ENCODE data around the gene PHACTR3. TPM values are rescaled to one million over a fixed set of nuclear protein-coding genes. Genes with fewer than 3 reads are reported as not detected.

The PHACTR3 gene
- total RNA-seq, 1 donor from 2014 or later, result 1.0 TPM

DNA sequence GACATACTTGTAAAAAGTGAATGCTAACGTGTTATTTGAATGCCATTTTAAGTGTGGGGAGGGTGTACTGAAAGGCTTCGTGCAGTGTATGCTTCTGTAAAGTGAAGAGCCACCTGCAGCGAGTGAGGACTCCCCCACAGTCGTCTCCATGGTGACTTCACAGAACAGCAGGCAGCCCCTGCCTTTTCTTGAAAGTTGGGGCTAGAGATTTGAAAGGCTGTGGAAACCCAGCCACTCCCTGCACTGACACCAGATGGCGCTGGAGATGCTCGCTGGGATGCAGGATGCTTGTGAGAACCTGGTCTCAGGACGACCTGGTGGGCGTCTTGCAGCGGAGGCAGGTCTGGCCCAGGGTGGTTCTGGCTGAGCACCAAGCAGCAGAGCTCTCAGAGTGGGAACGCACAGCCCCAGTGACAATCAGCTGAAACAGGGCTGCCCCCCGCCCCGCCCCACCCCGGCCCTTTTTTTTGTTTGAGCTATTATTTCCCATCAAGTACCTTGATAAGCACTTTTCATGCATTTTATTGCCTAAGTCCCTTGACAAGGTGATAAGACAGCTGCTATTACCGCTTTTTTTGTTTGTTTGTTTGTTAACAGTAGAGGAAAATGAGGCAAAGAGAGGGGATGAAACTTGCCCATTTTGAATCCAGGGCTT lies 178.8 kb downstream of the PHACTR3 start:
- H3K4me3 ChIP-seq (ENCODE audit: low read length in 3 of 3), result no peak overlapping the region
- H3K9ac ChIP-seq (ENCODE audit: low read depth in 1 of 3, low read length in 3 of 3), result no peak overlapping the region
- no peaks in the 10 kb centered on the region for H3K9me3 ChIP-seq (ENCODE audit: control insufficient read depth in 3 of 3, low read length in 3 of 3)
- peaks cover 0 to 12% (median 0%) of the 10 kb centered on the region in 3 donors for H3K27me3 ChIP-seq (ENCODE audit: control insufficient read depth in 3 of 3, insufficient read depth in 3 of 3, low read length in 3 of 3)
- no peaks in the 10 kb centered on the region for H3K36me3 ChIP-seq (ENCODE audit: control insufficient read depth in 3 of 3, insufficient read depth in 3 of 3, low read length in 3 of 3)
- no peak overlapping the region for H3K27ac ChIP-seq (ENCODE audit: low read depth, low read length)
- no peaks in the 10 kb centered on the region for H3K4me1 ChIP-seq (ENCODE audit: control insufficient read depth in 3 of 3, insufficient read depth in 3 of 3, low read length in 3 of 3)

- H3K9ac ChIP-seq (ENCODE audit: low read depth in 1 of 3, low read length in 3 of 3), result no peak overlapping the region
- H3K4me3 ChIP-seq (ENCODE audit: low read length in 3 of 3), result no peak overlapping the region
- H3K9me3 ChIP-seq (ENCODE audit: control insufficient read depth in 3 of 3, low read length in 3 of 3), result no peaks in the 10 kb centered on the region
Measured at GRCh38 chr20:59783641-59784010, 179.3 kb downstream of the PHACTR3 start.

GRCh38 chr20:59784365-59784764 lies 180.0 kb downstream of the PHACTR3 start:
- Histone ChIP-seq H3K9me3 (ENCODE audit: control insufficient read depth in 3 of 3, low read length in 3 of 3) (no peaks in the 10 kb centered on the region), H3K27ac (ENCODE audit: low read depth, low read length) (no peak overlapping the region), H3K9ac (ENCODE audit: low read depth in 1 of 3, low read length in 3 of 3) (no peak overlapping the region), H3K27me3 (ENCODE audit: control insufficient read depth in 3 of 3, insufficient read depth in 3 of 3, low read length in 3 of 3) (peaks cover 0 to 6% (median 0%) of the 10 kb centered on the region in 3 donors), H3K36me3 (ENCODE audit: control insufficient read depth in 3 of 3, insufficient read depth in 3 of 3, low read length in 3 of 3) (no peaks in the 10 kb centered on the region), H3K4me3 (ENCODE audit: low read length in 3 of 3) (no peak overlapping the region), H3K4me1 (ENCODE audit: control insufficient read depth in 3 of 3, insufficient read depth in 3 of 3, low read length in 3 of 3) (no peaks in the 10 kb centered on the region)

More at GRCh38 chr20:59783641-59784010, 179.3 kb downstream of the PHACTR3 start:
- Histone ChIP-seq H3K36me3 (ENCODE audit: control insufficient read depth in 3 of 3, insufficient read depth in 3 of 3, low read length in 3 of 3) (no peaks in the 10 kb centered on the region), H3K4me1 (ENCODE audit: control insufficient read depth in 3 of 3, insufficient read depth in 3 of 3, low read length in 3 of 3) (no peaks in the 10 kb centered on the region), H3K27ac (ENCODE audit: low read depth, low read length) (no peak overlapping the region), H3K27me3 (ENCODE audit: control insufficient read depth in 3 of 3, insufficient read depth in 3 of 3, low read length in 3 of 3) (peaks cover 0 to 9% (median 0%) of the 10 kb centered on the region in 3 donors)

DNA sequence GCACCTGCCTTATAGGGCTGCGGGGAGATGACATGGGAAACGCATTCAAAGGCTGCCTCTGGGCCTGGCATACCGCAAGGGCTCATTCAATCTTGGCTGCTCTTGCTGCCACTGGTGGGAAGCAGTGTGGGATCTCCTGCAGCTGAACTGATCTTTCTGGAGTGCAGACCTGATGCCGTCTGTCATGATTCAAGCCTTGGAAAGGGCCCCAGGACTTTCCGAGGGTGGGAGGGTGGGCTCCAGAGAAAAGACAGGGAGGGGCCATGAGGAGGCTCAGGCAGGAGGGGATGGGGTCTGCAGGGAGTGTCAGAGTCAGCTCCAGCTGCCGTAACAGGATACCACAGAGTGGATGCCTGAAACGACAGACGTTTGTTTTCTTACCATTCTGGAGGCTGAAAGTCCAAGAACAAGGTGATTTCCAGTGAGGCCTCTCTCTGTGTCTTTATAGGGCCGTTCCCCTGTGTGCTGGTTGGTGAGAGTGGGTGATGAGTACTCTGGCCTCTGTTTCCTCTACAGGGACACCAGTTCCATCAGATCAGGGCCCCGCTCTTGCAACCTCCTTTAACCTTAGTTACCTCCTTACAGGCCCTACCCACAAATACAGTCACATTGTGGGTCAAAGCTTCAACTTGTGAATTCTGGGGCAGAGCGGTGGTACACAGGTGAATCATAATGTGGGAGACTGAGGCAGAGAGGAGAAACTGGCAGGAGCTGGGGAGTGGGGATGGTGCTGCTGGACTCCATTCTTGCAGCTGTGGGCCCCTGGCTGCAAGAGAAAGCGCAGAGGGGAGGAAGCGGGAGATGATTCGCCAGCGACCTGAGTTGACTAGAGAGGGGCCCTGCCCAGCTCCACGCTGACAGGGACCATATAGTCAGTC lies 180.7 kb downstream of the PHACTR3 start:
- H3K9ac ChIP-seq (ENCODE audit: low read depth in 1 of 3, low read length in 3 of 3), result no peak overlapping the region
- H3K9me3 ChIP-seq (ENCODE audit: control insufficient read depth in 3 of 3, low read length in 3 of 3), result peaks cover 0 to 2% (median 0%) of the 10 kb centered on the region in 3 donors
- no peak overlapping the region for H3K4me3 ChIP-seq (ENCODE audit: low read length in 3 of 3)
- H3K27me3 ChIP-seq (ENCODE audit: control insufficient read depth in 3 of 3, insufficient read depth in 3 of 3, low read length in 3 of 3), result peaks cover 0 to 6% (median 0%) of the 10 kb centered on the region in 3 donors
- no peaks in the 10 kb centered on the region for H3K4me1 ChIP-seq (ENCODE audit: control insufficient read depth in 3 of 3, insufficient read depth in 3 of 3, low read length in 3 of 3)
- no peaks in the 10 kb centered on the region for H3K36me3 ChIP-seq (ENCODE audit: control insufficient read depth in 3 of 3, insufficient read depth in 3 of 3, low read length in 3 of 3)
- H3K27ac ChIP-seq (ENCODE audit: low read depth, low read length), result no peak overlapping the region

DNA sequence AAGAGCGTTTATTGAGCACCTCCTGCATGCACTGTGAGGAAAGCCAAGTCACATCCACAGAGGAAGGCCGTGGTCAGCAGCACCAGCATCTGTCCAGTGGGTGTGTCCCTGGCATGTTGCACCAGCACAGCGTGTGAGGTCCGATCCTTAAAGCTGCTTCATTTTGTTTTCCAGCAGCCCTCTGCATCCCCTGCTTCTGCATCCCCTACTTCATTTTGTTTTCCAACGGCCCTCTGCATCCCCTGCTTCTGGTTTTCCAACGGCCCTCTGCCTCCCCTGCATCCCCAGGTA lies 181.3 kb downstream of the PHACTR3 start:
- peaks cover 0 to 6% (median 0%) of the 10 kb centered on the region in 3 donors for H3K27me3 ChIP-seq (ENCODE audit: control insufficient read depth in 3 of 3, insufficient read depth in 3 of 3, low read length in 3 of 3)
- H3K27ac ChIP-seq (ENCODE audit: low read depth, low read length), result no peak overlapping the region
- peaks cover 0 to 2% (median 0%) of the 10 kb centered on the region in 3 donors for H3K9me3 ChIP-seq (ENCODE audit: control insufficient read depth in 3 of 3, low read length in 3 of 3)
- no peak overlapping the region for H3K9ac ChIP-seq (ENCODE audit: low read depth in 1 of 3, low read length in 3 of 3)
- H3K4me3 ChIP-seq (ENCODE audit: low read length in 3 of 3), result no peak overlapping the region
- H3K36me3 ChIP-seq (ENCODE audit: control insufficient read depth in 3 of 3, insufficient read depth in 3 of 3, low read length in 3 of 3), result no peaks in the 10 kb centered on the region
- H3K4me1 ChIP-seq (ENCODE audit: control insufficient read depth in 3 of 3, insufficient read depth in 3 of 3, low read length in 3 of 3), result no peaks in the 10 kb centered on the region

DNA sequence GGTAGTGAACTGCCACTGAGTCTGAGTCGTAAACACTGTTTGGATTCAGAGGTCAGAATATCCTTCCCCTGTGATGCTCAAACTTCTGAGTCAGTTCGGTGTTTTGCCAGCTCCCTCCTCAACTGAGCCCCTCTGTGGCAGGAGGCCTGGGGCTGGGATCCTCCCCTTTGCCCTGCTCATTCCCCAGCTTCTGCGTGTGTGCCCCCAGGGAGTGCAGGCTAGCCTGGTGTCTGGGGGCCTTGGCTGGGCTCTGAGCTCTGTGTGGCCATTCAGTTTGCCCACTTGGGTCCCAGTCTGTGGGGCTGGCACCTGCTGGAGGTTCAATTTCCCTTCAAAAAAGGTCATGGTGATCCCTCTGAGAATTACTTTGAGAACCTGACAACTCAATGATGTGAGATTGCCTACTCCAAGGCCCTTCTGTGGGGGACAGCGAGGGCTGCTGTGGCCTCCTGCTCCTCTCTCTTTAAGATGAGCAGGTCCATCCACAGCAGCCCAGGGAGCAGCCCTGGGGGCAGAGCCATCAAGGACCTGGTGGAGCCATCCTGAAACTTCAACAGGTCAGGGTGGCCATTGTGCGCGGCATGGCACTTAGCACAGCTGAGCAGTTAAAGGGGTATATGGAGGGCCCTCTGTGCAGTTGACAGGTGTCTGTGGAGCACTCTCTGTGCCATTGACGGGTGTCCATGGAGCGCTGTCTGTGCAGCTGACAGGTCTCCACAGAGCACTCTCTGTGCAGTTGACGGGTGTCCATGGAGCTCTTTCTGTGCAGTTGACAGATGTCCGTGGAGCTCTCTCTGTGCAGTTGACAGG lies 181.9 kb downstream of the PHACTR3 start:
- Histone ChIP-seq H3K27me3 (ENCODE audit: control insufficient read depth in 3 of 3, insufficient read depth in 3 of 3, low read length in 3 of 3) (peaks cover 0 to 6% (median 0%) of the 10 kb centered on the region in 3 donors), H3K9ac (ENCODE audit: low read depth in 1 of 3, low read length in 3 of 3) (no peak overlapping the region), H3K4me1 (ENCODE audit: control insufficient read depth in 3 of 3, insufficient read depth in 3 of 3, low read length in 3 of 3) (no peaks in the 10 kb centered on the region), H3K4me3 (ENCODE audit: low read length in 3 of 3) (no peak overlapping the region), H3K27ac (ENCODE audit: low read depth, low read length) (no peak overlapping the region), H3K36me3 (ENCODE audit: control insufficient read depth in 3 of 3, insufficient read depth in 3 of 3, low read length in 3 of 3) (no peaks in the 10 kb centered on the region), H3K9me3 (ENCODE audit: control insufficient read depth in 3 of 3, low read length in 3 of 3) (peaks cover 0 to 2% (median 0%) of the 10 kb centered on the region in 3 donors)

DNA sequence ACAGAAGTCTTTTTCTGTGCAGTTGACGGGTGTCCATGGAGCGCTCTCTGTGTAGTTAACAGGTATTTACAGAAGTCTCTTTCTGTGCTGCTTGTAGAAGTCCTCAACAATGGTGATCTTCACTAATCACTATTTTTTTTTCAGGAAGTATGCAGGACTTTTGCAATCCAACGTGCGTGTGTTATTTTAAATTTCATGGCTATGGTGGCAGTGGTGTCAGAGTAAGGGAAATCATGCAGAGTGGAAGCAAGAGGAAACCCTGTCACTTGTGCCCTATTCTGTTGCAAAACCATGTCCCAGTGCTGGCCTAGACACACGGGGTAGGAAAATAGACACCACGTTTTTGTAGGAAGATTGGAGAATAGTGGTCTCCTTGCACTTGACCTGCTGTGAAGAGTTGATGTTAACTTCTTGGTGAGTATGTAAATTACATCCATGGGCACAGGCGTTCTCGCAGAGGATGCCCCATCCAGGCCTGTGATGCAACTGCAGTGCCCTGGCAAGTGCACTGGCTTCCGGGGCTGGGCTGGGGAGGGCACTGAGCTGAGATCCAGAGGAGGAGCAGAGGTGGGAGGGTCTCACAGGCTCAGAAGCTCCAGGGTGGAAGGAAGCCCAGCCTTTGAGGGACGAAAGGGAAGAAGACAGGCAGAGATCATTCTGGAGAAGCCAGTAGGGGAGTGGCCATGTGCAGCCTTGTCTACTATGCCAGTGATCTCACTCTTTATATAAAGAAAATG lies 182.6 kb downstream of the PHACTR3 start:
- no peak overlapping the region for H3K4me3 ChIP-seq (ENCODE audit: low read length in 3 of 3)
- H3K4me1 ChIP-seq (ENCODE audit: control insufficient read depth in 3 of 3, insufficient read depth in 3 of 3, low read length in 3 of 3), result no peaks in the 10 kb centered on the region
- H3K9ac ChIP-seq (ENCODE audit: low read depth in 1 of 3, low read length in 3 of 3), result no peak overlapping the region
- H3K27me3 ChIP-seq (ENCODE audit: control insufficient read depth in 3 of 3, insufficient read depth in 3 of 3, low read length in 3 of 3), result peaks cover 0 to 6% (median 0%) of the 10 kb centered on the region in 3 donors
- H3K9me3 ChIP-seq (ENCODE audit: control insufficient read depth in 3 of 3, low read length in 3 of 3), result peaks cover 0 to 2% (median 2%) of the 10 kb centered on the region in 3 donors
- no peak overlapping the region for H3K27ac ChIP-seq (ENCODE audit: low read depth, low read length)
- no peaks in the 10 kb centered on the region for H3K36me3 ChIP-seq (ENCODE audit: control insufficient read depth in 3 of 3, insufficient read depth in 3 of 3, low read length in 3 of 3)

DNA sequence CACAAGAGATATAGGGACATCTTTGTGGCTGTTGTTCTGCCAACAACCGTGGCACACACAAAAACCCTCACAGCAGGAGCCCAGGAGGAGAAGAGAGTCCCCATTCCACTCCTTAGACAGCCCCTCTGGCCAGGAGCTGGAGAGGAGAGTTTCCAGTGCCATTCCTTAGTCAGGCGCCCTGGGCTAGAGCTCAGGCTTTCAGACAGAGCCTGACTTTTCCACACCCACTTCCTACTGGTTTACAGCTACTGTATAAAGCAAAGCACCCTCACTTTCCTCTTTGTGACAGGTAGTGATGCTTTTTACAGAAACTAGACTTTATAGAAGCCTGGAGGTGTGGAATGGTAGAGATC lies 183.2 kb downstream of the PHACTR3 start:
- H3K27ac ChIP-seq (ENCODE audit: low read depth, low read length), result no peak overlapping the region
- H3K4me1 ChIP-seq (ENCODE audit: control insufficient read depth in 3 of 3, insufficient read depth in 3 of 3, low read length in 3 of 3), result no peaks in the 10 kb centered on the region
- no peaks in the 10 kb centered on the region for H3K36me3 ChIP-seq (ENCODE audit: control insufficient read depth in 3 of 3, insufficient read depth in 3 of 3, low read length in 3 of 3)
- peaks cover 2 to 4% (median 3%) of the 10 kb centered on the region in 3 donors for H3K9me3 ChIP-seq (ENCODE audit: control insufficient read depth in 3 of 3, low read length in 3 of 3)
- no peak overlapping the region for H3K9ac ChIP-seq (ENCODE audit: low read depth in 1 of 3, low read length in 3 of 3)
- H3K4me3 ChIP-seq (ENCODE audit: low read length in 3 of 3), result no peak overlapping the region
- H3K27me3 ChIP-seq (ENCODE audit: control insufficient read depth in 3 of 3, insufficient read depth in 3 of 3, low read length in 3 of 3), result peaks cover 0 to 6% (median 0%) of the 10 kb centered on the region in 3 donors

GRCh38 chr20:59788196-59788735 lies 183.9 kb downstream of the PHACTR3 start:
- no peak overlapping the region for H3K27ac ChIP-seq (ENCODE audit: low read depth, low read length)
- peaks cover 0 to 6% (median 0%) of the 10 kb centered on the region in 3 donors for H3K27me3 ChIP-seq (ENCODE audit: control insufficient read depth in 3 of 3, insufficient read depth in 3 of 3, low read length in 3 of 3)
- H3K4me1 ChIP-seq (ENCODE audit: control insufficient read depth in 3 of 3, insufficient read depth in 3 of 3, low read length in 3 of 3), result no peaks in the 10 kb centered on the region
- no peaks in the 10 kb centered on the region for H3K36me3 ChIP-seq (ENCODE audit: control insufficient read depth in 3 of 3, insufficient read depth in 3 of 3, low read length in 3 of 3)
- H3K4me3 ChIP-seq (ENCODE audit: low read length in 3 of 3), result no peak overlapping the region
- peaks cover 2 to 4% (median 3%) of the 10 kb centered on the region in 3 donors for H3K9me3 ChIP-seq (ENCODE audit: control insufficient read depth in 3 of 3, low read length in 3 of 3)
- H3K9ac ChIP-seq (ENCODE audit: low read depth in 1 of 3, low read length in 3 of 3), result no peak overlapping the region
